ENCODE measurements around the gene ALKBH3.

DNA sequence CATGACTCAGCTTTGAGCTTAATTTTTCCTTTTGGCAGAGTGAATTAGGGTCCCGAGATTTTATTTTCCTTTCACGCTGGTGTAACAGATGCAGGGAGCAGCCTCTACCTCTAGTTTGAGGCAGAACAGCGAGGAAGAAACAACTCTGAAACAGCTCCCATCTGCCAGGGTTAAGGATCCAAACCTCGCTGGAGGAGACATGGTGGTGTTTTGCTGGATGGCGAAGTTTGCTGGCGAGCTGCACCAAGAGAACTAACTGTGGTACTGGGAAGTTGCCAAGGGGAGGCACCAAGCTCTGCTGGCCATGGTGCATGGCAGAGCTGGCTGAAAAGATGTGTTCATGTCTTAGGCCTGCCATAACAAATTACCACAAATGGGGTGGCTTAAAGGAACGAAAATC lies 7.6 kb upstream of the ALKBH3 start:
- TF ChIP-seq, protein P1, sequence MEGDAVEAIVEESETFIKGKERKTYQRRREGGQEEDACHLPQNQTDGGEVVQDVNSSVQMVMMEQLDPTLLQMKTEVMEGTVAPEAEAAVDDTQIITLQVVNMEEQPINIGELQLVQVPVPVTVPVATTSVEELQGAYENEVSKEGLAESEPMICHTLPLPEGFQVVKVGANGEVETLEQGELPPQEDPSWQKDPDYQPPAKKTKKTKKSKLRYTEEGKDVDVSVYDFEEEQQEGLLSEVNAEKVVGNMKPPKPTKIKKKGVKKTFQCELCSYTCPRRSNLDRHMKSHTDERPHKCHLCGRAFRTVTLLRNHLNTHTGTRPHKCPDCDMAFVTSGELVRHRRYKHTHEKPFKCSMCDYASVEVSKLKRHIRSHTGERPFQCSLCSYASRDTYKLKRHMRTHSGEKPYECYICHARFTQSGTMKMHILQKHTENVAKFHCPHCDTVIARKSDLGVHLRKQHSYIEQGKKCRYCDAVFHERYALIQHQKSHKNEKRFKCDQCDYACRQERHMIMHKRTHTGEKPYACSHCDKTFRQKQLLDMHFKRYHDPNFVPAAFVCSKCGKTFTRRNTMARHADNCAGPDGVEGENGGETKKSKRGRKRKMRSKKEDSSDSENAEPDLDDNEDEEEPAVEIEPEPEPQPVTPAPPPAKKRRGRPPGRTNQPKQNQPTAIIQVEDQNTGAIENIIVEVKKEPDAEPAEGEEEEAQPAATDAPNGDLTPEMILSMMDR (IDR thresholded peaks at IDR 0.05) = no peak
- no peak for TF ChIP-seq POLR2A (IDR thresholded peaks at IDR 0.05)

All from testis (tissue), 2 donors.